ENCODE data around the gene MED23. TPM values are rescaled to one million over a fixed set of nuclear protein-coding genes. Genes with fewer than 3 reads are reported as not detected.

MED23 gene
- total and polyA plus RNA-seq, 2 experiments from 2014 or later = 22.6 to 24.9 TPM

- no peak overlapping the region for H3K27ac ChIP-seq
- no peak for DNase-seq (ENCODE audit: low read depth in 1 of 2, low spot score in 1 of 2)
- H3K9me3 ChIP-seq (ENCODE audit: low read depth) = no peaks in the 10 kb centered on the region
- H3K4me1 ChIP-seq (ENCODE audit: low read depth) = no peaks in the 10 kb centered on the region
- TF ChIP-seq, protein P1, sequence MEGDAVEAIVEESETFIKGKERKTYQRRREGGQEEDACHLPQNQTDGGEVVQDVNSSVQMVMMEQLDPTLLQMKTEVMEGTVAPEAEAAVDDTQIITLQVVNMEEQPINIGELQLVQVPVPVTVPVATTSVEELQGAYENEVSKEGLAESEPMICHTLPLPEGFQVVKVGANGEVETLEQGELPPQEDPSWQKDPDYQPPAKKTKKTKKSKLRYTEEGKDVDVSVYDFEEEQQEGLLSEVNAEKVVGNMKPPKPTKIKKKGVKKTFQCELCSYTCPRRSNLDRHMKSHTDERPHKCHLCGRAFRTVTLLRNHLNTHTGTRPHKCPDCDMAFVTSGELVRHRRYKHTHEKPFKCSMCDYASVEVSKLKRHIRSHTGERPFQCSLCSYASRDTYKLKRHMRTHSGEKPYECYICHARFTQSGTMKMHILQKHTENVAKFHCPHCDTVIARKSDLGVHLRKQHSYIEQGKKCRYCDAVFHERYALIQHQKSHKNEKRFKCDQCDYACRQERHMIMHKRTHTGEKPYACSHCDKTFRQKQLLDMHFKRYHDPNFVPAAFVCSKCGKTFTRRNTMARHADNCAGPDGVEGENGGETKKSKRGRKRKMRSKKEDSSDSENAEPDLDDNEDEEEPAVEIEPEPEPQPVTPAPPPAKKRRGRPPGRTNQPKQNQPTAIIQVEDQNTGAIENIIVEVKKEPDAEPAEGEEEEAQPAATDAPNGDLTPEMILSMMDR (IDR thresholded peaks at IDR 0.05; ENCODE audit: low read depth, low read length) = no peak
- H3K27me3 ChIP-seq = no peaks in the 10 kb centered on the region
- H3K36me3 ChIP-seq = no peaks in the 10 kb centered on the region
- no peak overlapping the region for H3K4me3 ChIP-seq
Observed at GRCh38 chr6:131655387-131655786, 27.3 kb upstream of the MED23 start.

DNA sequence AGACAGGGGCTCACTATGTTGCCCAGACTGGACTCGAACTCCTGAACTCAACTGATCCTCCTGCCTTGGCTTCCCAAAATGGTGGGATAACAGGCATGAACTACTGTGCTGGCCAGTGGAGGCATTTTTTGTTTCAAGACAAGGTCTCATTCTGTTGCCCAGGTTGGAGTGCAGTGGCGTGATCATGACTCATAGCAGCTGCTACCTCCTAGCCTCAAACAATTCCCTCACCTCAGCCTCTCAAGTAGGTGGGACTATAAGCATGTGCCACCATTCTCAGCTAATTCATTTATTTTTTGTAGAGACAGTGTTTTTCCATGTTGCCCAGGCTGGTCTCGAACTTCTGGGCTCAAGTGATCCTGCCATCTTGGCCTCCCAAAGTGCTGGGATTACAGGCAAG, 26.3 kb upstream of the MED23 start:
- Histone ChIP-seq H3K27ac (no peak overlapping the region), H3K36me3 (no peaks in the 10 kb centered on the region), H3K9me3 (ENCODE audit: low read depth) (no peaks in the 10 kb centered on the region), H3K27me3 (no peaks in the 10 kb centered on the region), H3K4me3 (no peak overlapping the region), H3K4me1 (ENCODE audit: low read depth) (no peaks in the 10 kb centered on the region)
- TF ChIP-seq, protein P1 (IDR thresholded peaks at IDR 0.05; ENCODE audit: low read depth, low read length) = no peak
- DNase-seq (ENCODE audit: low read depth in 1 of 2, low spot score in 1 of 2) = no peak

DNA sequence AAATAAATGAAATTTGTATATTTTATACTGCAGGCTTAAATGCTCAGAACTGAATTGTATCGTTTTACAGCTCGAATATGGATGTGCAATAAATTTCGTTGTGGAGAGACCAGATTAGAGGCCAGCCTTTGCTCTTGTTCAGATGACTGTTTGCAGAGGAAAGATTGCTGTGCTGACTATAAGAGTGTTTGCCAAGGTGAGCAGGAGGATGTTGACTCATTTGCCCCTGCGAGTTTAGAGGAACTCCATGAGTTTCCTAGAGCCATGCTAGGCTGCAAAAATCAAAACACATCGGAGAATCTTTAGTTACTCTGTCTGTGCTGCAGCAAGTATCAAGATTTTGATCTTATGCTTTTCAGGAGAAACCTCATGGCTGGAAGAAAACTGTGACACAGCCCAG, 24.4 kb upstream of the MED23 start:
- DNase-seq (ENCODE audit: low read depth in 1 of 2, low spot score in 1 of 2) = no peak
- Histone ChIP-seq H3K27ac (no peak overlapping the region), H3K4me1 (ENCODE audit: low read depth) (no peaks in the 10 kb centered on the region), H3K36me3 (no peaks in the 10 kb centered on the region), H3K4me3 (no peak overlapping the region), H3K9me3 (ENCODE audit: low read depth) (no peaks in the 10 kb centered on the region), H3K27me3 (no peaks in the 10 kb centered on the region)
- TF ChIP-seq, protein P1 (IDR thresholded peaks at IDR 0.05; ENCODE audit: low read depth, low read length) = no peak

DNA sequence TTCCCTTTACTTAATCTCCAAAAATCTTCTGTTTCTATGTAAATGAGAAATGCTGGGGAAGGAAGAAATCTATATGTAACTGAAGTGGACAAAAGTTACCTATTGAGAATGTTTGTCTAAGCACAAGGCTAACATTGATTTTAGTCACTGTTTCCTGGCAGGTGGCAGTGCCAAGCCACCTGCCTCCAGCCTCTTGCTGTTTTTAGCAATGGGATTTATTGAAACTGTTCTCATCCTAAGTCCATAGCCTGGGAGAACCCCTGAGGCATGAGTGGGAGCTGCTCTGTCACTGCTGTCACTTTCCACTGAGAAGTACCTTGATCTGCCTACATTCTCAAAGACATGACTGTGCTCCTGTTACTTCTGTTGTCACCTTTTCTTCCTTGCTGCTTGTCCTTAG, 23.7 kb upstream of the MED23 start:
- Histone ChIP-seq H3K9me3 (ENCODE audit: low read depth) (no peaks in the 10 kb centered on the region), H3K36me3 (no peaks in the 10 kb centered on the region), H3K4me3 (no peak overlapping the region), H3K27me3 (no peaks in the 10 kb centered on the region), H3K27ac (no peak overlapping the region), H3K4me1 (ENCODE audit: low read depth) (peaks cover under 1% of the 10 kb centered on the region)
- TF ChIP-seq, protein P1 (IDR thresholded peaks at IDR 0.05; ENCODE audit: low read depth, low read length) = no peak
- DNase-seq (ENCODE audit: low read depth in 1 of 2, low spot score in 1 of 2) = no peak

DNA sequence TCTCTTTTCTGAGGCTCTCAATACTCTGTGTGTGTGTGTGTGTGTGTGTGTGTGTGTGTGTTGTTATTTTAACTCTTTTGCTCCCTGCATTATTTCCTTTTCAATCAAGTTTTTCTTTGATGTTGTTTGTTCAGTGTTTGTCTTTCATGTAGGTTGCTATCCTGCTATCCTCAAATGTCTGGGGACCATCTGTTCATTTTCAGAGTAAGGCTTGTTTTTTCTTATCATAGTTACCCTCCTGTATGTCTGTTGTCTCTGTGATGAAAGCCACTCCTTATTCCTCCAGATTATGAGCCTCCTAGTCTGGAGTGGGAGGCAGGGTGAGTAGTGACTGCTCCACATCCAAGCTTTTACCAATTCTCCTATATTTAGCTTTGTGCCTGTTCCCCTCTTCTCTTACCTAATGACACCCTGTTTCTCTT, 18.2 kb upstream of the MED23 start:
- DNase-seq (ENCODE audit: low read depth in 1 of 2, low spot score in 1 of 2) = no peak
- TF ChIP-seq, protein P1 (IDR thresholded peaks at IDR 0.05; ENCODE audit: low read depth, low read length) = no peak
- H3K27ac ChIP-seq = no peak overlapping the region
- no peaks in the 10 kb centered on the region for H3K9me3 ChIP-seq (ENCODE audit: low read depth)
- H3K36me3 ChIP-seq = no peaks in the 10 kb centered on the region
- no peak overlapping the region for H3K4me3 ChIP-seq
- H3K27me3 ChIP-seq = no peaks in the 10 kb centered on the region
- peaks cover 5% of the 10 kb centered on the region for H3K4me1 ChIP-seq (ENCODE audit: low read depth)

GRCh38 chr6:131645846-131646245, 17.8 kb upstream of the MED23 start:
- H3K27ac ChIP-seq = no peak overlapping the region
- no peaks in the 10 kb centered on the region for H3K9me3 ChIP-seq (ENCODE audit: low read depth)
- TF ChIP-seq, protein P1 (IDR thresholded peaks at IDR 0.05; ENCODE audit: low read depth, low read length) = no peak
- no peak for DNase-seq (ENCODE audit: low read depth in 1 of 2, low spot score in 1 of 2)
- no peak overlapping the region for H3K4me3 ChIP-seq
- no peaks in the 10 kb centered on the region for H3K27me3 ChIP-seq
- H3K36me3 ChIP-seq = no peaks in the 10 kb centered on the region
- peaks cover 5% of the 10 kb centered on the region for H3K4me1 ChIP-seq (ENCODE audit: low read depth)
